Measurements from ENCODE around the gene NPM1. TPM values are rescaled to one million over a fixed set of nuclear protein-coding genes. Genes with fewer than 3 reads are reported as not detected.
A peak's percentile ranks its signal among the peaks of the same experiment; 100 is the strongest.

NPM1 gene, protein sequence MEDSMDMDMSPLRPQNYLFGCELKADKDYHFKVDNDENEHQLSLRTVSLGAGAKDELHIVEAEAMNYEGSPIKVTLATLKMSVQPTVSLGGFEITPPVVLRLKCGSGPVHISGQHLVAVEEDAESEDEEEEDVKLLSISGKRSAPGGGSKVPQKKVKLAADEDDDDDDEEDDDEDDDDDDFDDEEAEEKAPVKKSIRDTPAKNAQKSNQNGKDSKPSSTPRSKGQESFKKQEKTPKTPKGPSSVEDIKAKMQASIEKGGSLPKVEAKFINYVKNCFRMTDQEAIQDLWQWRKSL
- total RNA-seq (2014; rRNA removed) (2,251 and 2,265 TPM in 2 replicates), Bru-seq, nascent RNA (percentile 99 among the genes with signal in this experiment), BruChase-seq, experiment 1, labeled RNA remaining after a 6-hour chase (percentile 100 among the genes with signal in this experiment), BruChase-seq, experiment 2, labeled RNA remaining after a 2-hour chase (percentile 99 among the genes with signal in this experiment)
- long read RNA-seq, transcript NPM1-201 (11 exons, 1,758 nt): major isoform, 858 of 1,062 reads
- long read RNA-seq, transcript NPM1-203 (10 exons, 1,598 nt): minor isoform, 108 of 1,062 reads
- long read RNA-seq, transcript NPM1-202 (10 exons, 1,237 nt): minor isoform, 20 of 1,062 reads
- long read RNA-seq, partial matches to known transcripts: 36 of 1,062 reads
- long read RNA-seq, other reads (novel, unspliced or antisense): 37 of 1,062 reads

DNA sequence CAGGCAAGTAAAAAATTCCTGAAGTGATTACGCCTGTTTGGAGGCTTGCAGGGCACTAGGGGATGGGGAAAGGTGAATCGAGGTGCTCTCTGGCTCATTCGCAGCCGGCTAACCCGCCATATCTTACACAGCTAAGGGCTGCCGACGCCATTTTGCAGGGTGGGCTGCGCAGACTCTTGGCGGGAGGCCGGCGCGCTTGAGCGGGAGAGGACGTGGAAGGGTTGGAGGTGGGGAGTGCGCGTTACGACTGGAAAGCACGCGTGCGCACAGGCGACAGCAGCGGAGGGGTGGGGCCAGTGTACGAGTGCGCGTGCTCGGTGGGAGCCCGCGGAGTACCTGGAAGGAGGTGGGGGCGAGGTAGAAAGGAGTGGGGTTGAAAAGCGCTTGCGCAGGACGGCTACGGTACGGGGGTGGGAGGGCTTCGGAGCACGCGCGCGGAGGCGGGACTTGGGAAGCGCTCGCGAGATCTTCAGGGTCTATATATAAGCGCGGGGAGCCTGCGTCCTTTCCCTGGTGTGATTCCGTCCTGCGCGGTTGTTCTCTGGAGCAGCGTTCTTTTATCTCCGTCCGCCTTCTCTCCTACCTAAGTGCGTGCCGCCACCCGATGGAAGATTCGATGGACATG lies at the start of gene NPM1:
NPM1 (plus strand) TSS at position 505 of the 625 bp plus-strand sequence; CDS start at position 605, 100 bp downstream.
- H2AFZ ChIP-seq (ENCODE audit: low read length): peak within 1 kb of the TSS; percentile 82
- TF ChIP-seq EZH2phosphoT487 (IDR thresholded peaks at IDR 0.05; ENCODE audit: borderline replicate concordance, low read length): no peak
- TF ChIP-seq CTCF (conservative IDR thresholded peaks at IDR 0.05; ENCODE audit: low read depth, low read length): no peak
- no peak for TF ChIP-seq EZH2 (IDR thresholded peaks at IDR 0.05; ENCODE audit: low read length, unreplicated experiment)
- no peaks in the 10 kb centered on the region for H3K9me3 ChIP-seq (ENCODE audit: low read length)
- ChIA-PET CTCF (no interaction called here), POLR2A (ENCODE audit: unreplicated experiment) (no interaction called here)
- ATAC-seq (peak; percentile 81), DNase-seq (peak; percentile 99)
- no peaks in the 10 kb centered on the region for H3F3A ChIP-seq (ENCODE audit: low read length, unreplicated experiment)
- no peaks in the 10 kb centered on the region for H3K9me2 ChIP-seq (replicated peaks; ENCODE audit: low read length)
- H3K9ac ChIP-seq (ENCODE audit: low read length): peak within 1 kb of the TSS; percentile 95
- intact Hi-C loops (cut with micrococcal nuclease): loop anchor here (5.0 kb wide), 1 partner anchor 1795 kb away; no protein-coding TSS in a partner anchor
- H3K27me3 ChIP-seq (ENCODE audit: low read length): no peaks in the 10 kb centered on the region
- peaks cover 44% of the 10 kb centered on the region for H3K36me3 ChIP-seq (ENCODE audit: low read depth, low read length)
- H3K27ac ChIP-seq (ENCODE audit: low read length): peak within 1 kb of the TSS; percentile 46
- peak within 1 kb of the TSS; percentile 85 for H3K4me3 ChIP-seq (ENCODE audit: low read length)
- peak within 1 kb of the TSS; percentile 95 for H3K4me2 ChIP-seq (ENCODE audit: low read length)
- peaks cover 47% of the 10 kb centered on the region for H4K20me1 ChIP-seq (ENCODE audit: low read length)
- H3K79me2 ChIP-seq (ENCODE audit: low read length): peaks cover 59% of the 10 kb centered on the region
- no TSS peak for BruUV-seq (replicated peaks)
- peaks cover 27% of the 10 kb centered on the region for H3K4me1 ChIP-seq (ENCODE audit: insufficient read depth, low read length)

DNA sequence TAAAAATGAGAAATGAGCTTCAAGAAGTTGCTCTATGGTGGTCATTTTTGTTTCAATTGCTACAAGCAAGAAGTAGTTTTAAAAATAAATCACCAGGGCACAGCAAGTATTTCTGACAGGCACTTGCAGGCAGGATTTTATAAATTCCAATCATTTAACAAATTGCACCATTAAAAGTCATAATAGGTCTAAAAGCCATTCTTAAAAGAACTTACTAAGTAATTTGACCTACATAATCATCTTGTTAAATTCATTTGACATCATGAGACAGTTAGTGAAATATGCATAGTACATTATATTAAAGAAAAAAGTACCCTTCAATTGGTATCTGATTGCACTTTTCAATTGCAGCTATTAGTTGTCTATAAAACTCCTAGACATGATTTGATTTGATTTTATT lies 47.6 kb upstream of the NPM1 start:
- ChIA-PET CTCF (interaction anchor here (0.6 to 0.8 kb wide), 3 partner anchors 18 to 136 kb away, joined by 3 to 5 read pairs (median 4); no protein-coding TSS in a partner anchor), POLR2A (ENCODE audit: unreplicated experiment) (no interaction called here)
- H3K4me1 ChIP-seq (ENCODE audit: insufficient read depth, low read length): peaks cover 6% of the 10 kb centered on the region; the same call in 1 of the 2 replicates
- H3K4me3 ChIP-seq (ENCODE audit: low read length): no peak overlapping the region
- no TSS peak for BruUV-seq (replicated peaks)
- no peak overlapping the region for H3K9ac ChIP-seq (ENCODE audit: low read length)
- no peaks in the 10 kb centered on the region for H3K79me2 ChIP-seq (ENCODE audit: low read length)
- DNase-seq (no peak), ATAC-seq (no peak)
- TF ChIP-seq EZH2phosphoT487 (IDR thresholded peaks at IDR 0.05; ENCODE audit: borderline replicate concordance, low read length): no peak
- no peak for TF ChIP-seq EZH2 (IDR thresholded peaks at IDR 0.05; ENCODE audit: low read length, unreplicated experiment)
- TF ChIP-seq CTCF (conservative IDR thresholded peaks at IDR 0.05; ENCODE audit: low read depth, low read length): no peak
- H3K27ac ChIP-seq (ENCODE audit: low read length): no peak overlapping the region
- no peaks in the 10 kb centered on the region for H3K9me3 ChIP-seq (ENCODE audit: low read length)
- no peak overlapping the region for H3K4me2 ChIP-seq (ENCODE audit: low read length)
- intact Hi-C loops (cut with micrococcal nuclease): loop anchor here (5.0 kb wide), 1 partner anchor 598 kb away; no protein-coding TSS in a partner anchor
- H2AFZ ChIP-seq (ENCODE audit: low read length): no peak overlapping the region
- no peaks in the 10 kb centered on the region for H3K9me2 ChIP-seq (replicated peaks; ENCODE audit: low read length)
- H3K36me3 ChIP-seq (ENCODE audit: low read depth, low read length): no peaks in the 10 kb centered on the region
- no peaks in the 10 kb centered on the region for H3F3A ChIP-seq (ENCODE audit: low read length, unreplicated experiment)
- no peaks in the 10 kb centered on the region for H3K27me3 ChIP-seq (ENCODE audit: low read length)
- H4K20me1 ChIP-seq (ENCODE audit: low read length): no peaks in the 10 kb centered on the region
